ENCODE data around the gene ENTPD8. TPM values are rescaled to one million over a fixed set of nuclear protein-coding genes. Genes with fewer than 3 reads are reported as not detected.

The ENTPD8 gene
- total and polyA plus RNA-seq, 10 of the 15 experiments (the other 5 are each of a cell fraction or from before 2014, with no cell fraction given) = not detected

DNA sequence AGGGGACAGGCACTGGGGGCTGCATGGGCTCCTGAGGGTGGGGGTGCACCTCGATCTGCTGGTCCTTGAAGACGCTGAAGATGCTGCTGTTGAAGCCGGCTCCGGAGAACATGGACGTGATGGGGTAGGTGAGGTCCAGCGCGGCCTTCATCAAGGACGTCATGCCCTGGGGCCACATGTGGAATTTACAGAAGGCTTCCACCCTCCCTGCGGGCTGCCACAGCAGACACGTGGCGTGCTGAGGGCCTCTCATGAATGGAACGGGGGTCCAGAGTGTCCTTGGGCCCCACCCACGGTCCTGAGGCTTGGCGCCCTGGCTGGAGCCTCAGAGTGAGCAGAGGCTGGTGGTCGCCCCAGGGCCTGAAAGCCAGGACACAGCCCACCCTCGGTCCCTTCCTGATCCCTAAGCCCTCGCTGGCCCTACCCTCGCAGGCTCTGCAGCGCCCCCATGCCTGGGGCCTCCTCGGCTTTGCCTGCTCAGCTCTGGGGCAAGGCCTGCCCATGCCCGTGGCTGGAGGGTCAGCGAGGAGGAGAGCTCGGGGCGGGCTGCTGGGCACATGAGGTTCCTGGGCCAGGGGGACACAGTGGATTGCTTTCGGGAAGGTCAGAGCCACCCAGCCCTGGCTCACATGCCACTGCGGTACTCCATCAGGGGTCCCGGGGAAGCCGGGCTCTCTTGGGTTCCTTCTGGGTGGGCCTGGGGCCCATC lies 23.3 kb upstream of the ENTPD8 start:
- in situ Hi-C loops (cut with MboI) = no loop called here
- intact Hi-C loops (cut with micrococcal nuclease; ENCODE audit: unreplicated experiment) = loop anchor here (10.0 kb wide), 1 partner anchor 60 kb away; no protein-coding TSS in a partner anchor
- TF ChIP-seq SIX5 (IDR thresholded peaks at IDR 0.05; ENCODE audit: low read depth, low read length, severe bottlenecking) (no peak), TCF3 (IDR thresholded peaks at IDR 0.05; ENCODE audit: borderline replicate concordance, insufficient read depth, low read depth, low read length) (no peak), NRF1 (conservative IDR thresholded peaks at IDR 0.05; ENCODE audit: low read depth, low read length) (no peak), HDAC2 (IDR thresholded peaks at IDR 0.05) (no peak), STAT3 (IDR thresholded peaks at IDR 0.05; ENCODE audit: low read depth, low read length) (no peak), EZH2 (IDR thresholded peaks at IDR 0.05; ENCODE audit: borderline replicate concordance, control insufficient read depth, low read depth, low read length) (no peak), ESRRA (IDR thresholded peaks at IDR 0.05; ENCODE audit: low read length) (no peak), BRCA1 (IDR thresholded peaks at IDR 0.05; ENCODE audit: low read depth, low read length) (no peak), PAX8 (IDR thresholded peaks at IDR 0.05) (no peak), TAF1 (IDR thresholded peaks at IDR 0.05; ENCODE audit: borderline replicate concordance, low read depth, low read length) (no peak), ZNF24 (IDR thresholded peaks at IDR 0.05) (no peak)
- TF ChIP-seq, protein P1, sequence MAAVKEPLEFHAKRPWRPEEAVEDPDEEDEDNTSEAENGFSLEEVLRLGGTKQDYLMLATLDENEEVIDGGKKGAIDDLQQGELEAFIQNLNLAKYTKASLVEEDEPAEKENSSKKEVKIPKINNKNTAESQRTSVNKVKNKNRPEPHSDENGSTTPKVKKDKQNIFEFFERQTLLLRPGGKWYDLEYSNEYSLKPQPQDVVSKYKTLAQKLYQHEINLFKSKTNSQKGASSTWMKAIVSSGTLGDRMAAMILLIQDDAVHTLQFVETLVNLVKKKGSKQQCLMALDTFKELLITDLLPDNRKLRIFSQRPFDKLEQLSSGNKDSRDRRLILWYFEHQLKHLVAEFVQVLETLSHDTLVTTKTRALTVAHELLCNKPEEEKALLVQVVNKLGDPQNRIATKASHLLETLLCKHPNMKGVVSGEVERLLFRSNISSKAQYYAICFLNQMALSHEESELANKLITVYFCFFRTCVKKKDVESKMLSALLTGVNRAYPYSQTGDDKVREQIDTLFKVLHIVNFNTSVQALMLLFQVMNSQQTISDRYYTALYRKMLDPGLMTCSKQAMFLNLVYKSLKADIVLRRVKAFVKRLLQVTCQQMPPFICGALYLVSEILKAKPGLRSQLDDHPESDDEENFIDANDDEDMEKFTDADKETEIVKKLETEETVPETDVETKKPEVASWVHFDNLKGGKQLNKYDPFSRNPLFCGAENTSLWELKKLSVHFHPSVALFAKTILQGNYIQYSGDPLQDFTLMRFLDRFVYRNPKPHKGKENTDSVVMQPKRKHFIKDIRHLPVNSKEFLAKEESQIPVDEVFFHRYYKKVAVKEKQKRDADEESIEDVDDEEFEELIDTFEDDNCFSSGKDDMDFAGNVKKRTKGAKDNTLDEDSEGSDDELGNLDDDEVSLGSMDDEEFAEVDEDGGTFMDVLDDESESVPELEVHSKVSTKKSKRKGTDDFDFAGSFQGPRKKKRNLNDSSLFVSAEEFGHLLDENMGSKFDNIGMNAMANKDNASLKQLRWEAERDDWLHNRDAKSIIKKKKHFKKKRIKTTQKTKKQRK (IDR thresholded peaks at IDR 0.05; ENCODE audit: low read depth, low read length) = no peak
- TF ChIP-seq, protein P2, sequence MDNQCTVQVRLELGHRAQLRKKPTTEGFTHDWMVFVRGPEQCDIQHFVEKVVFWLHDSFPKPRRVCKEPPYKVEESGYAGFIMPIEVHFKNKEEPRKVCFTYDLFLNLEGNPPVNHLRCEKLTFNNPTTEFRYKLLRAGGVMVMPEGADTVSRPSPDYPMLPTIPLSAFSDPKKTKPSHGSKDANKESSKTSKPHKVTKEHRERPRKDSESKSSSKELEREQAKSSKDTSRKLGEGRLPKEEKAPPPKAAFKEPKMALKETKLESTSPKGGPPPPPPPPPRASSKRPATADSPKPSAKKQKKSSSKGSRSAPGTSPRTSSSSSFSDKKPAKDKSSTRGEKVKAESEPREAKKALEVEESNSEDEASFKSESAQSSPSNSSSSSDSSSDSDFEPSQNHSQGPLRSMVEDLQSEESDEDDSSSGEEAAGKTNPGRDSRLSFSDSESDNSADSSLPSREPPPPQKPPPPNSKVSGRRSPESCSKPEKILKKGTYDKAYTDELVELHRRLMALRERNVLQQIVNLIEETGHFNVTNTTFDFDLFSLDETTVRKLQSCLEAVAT (IDR thresholded peaks at IDR 0.05) = no peak
- TF ChIP-seq, protein P3, sequence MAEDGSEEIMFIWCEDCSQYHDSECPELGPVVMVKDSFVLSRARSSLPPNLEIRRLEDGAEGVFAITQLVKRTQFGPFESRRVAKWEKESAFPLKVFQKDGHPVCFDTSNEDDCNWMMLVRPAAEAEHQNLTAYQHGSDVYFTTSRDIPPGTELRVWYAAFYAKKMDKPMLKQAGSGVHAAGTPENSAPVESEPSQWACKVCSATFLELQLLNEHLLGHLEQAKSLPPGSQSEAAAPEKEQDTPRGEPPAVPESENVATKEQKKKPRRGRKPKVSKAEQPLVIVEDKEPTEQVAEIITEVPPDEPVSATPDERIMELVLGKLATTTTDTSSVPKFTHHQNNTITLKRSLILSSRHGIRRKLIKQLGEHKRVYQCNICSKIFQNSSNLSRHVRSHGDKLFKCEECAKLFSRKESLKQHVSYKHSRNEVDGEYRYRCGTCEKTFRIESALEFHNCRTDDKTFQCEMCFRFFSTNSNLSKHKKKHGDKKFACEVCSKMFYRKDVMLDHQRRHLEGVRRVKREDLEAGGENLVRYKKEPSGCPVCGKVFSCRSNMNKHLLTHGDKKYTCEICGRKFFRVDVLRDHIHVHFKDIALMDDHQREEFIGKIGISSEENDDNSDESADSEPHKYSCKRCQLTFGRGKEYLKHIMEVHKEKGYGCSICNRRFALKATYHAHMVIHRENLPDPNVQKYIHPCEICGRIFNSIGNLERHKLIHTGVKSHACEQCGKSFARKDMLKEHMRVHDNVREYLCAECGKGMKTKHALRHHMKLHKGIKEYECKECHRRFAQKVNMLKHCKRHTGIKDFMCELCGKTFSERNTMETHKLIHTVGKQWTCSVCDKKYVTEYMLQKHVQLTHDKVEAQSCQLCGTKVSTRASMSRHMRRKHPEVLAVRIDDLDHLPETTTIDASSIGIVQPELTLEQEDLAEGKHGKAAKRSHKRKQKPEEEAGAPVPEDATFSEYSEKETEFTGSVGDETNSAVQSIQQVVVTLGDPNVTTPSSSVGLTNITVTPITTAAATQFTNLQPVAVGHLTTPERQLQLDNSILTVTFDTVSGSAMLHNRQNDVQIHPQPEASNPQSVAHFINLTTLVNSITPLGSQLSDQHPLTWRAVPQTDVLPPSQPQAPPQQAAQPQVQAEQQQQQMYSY (CRISPR knock-in tag; IDR thresholded peaks at IDR 0.05) = no peak
- TF ChIP-seq, protein P4, sequence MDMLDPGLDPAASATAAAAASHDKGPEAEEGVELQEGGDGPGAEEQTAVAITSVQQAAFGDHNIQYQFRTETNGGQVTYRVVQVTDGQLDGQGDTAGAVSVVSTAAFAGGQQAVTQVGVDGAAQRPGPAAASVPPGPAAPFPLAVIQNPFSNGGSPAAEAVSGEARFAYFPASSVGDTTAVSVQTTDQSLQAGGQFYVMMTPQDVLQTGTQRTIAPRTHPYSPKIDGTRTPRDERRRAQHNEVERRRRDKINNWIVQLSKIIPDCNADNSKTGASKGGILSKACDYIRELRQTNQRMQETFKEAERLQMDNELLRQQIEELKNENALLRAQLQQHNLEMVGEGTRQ (IDR thresholded peaks at IDR 0.05; ENCODE audit: borderline replicate concordance, low read depth, low read length) = no peak

More for the DNA sequence above, 23.3 kb upstream of the ENTPD8 start:
- H3K4me1 ChIP-seq (ENCODE audit: control insufficient read depth, insufficient read depth, low read length) = peaks cover 20% of the 10 kb centered on the region
- no peaks in the 10 kb centered on the region for H3K79me2 ChIP-seq (ENCODE audit: control insufficient read depth, insufficient read depth, low read length)
- H3K27ac ChIP-seq (ENCODE audit: control insufficient read depth, insufficient read depth) = no peak overlapping the region
- no peak overlapping the region for H2AFZ ChIP-seq (ENCODE audit: control insufficient read depth, low read depth, low read length)
- no peak for FAIRE-seq
- BruUV-seq (replicated peaks) = no TSS peak
- RAD21 ChIA-PET (ENCODE audit: unreplicated experiment) = no interaction called here
- SMC1A ChIA-PET (ENCODE audit: uncharacterized antibody, unreplicated experiment) = no interaction called here
- no peaks in the 10 kb centered on the region for H3K9me3 ChIP-seq (replicated peaks; ENCODE audit: control insufficient read depth, insufficient read depth, low read length)
- H3K36me3 ChIP-seq (ENCODE audit: control insufficient read depth in 2 of 2, insufficient read depth in 2 of 2, low read length in 1 of 2) = no peaks in the 10 kb centered on the region
- no peak overlapping the region for H3K4me2 ChIP-seq (ENCODE audit: control insufficient read depth, insufficient read depth)
- H3K4me3 ChIP-seq = no peak overlapping the region
- 57% methylated on average over 28 of the region's 28 CpGs for WGBS (ENCODE audit: insufficient coverage, insufficient replicate concordance, low lambda C conversion rate, missing lambda C conversion rate)
- H3K9ac ChIP-seq (ENCODE audit: control insufficient read depth, insufficient read depth, low read length) = no peak overlapping the region
- H3K27me3 ChIP-seq (replicated peaks in 1 of 2; ENCODE audit: control insufficient read depth in 2 of 2, insufficient read depth in 2 of 2, low read length in 1 of 2) = no peaks in the 10 kb centered on the region
- no peak for DNase-seq (ENCODE audit: low read depth, low spot score)
- CTCF ChIA-PET = no interaction called here
- POLR2A ChIA-PET = no interaction called here
- H4K20me1 ChIP-seq (ENCODE audit: control insufficient read depth, insufficient read depth) = no peaks in the 10 kb centered on the region
- no peak for ATAC-seq
